ENCODE results near the gene DIO3. TPM values are rescaled to one million over a fixed set of nuclear protein-coding genes. Genes with fewer than 3 reads are reported as not detected.

Gene DIO3
- total RNA-seq, 2 donors from 2014 or later: 1.3 to 2.0 TPM

- Histone ChIP-seq H3K27me3 (no peaks in the 10 kb centered on the region), H3K4me1 (no peaks in the 10 kb centered on the region), H3K36me3 (replicated peaks in 1 of 2; ENCODE audit: insufficient read depth in 1 of 2, low read depth in 2 of 2) (no peaks in the 10 kb centered on the region), H3K4me3 (no peak overlapping the region), H3K9me3 (no peaks in the 10 kb centered on the region), H3K27ac (no peak overlapping the region)
- TF ChIP-seq CTCF (IDR thresholded peaks at IDR 0.05) (no peak), POLR2A (IDR thresholded peaks at IDR 0.05) (no peak)
- DNase-seq (no peak), ATAC-seq (no peak)
- intact Hi-C loops (cut with DNase I): no loop called here
- WGBS, 2 donors: 51 to 71% methylated on average over 3 of the region's 3 CpGs
These were observed 28.3 kb downstream of the DIO3 start for GRCh38 chr14:101589486-101590015.

DNA sequence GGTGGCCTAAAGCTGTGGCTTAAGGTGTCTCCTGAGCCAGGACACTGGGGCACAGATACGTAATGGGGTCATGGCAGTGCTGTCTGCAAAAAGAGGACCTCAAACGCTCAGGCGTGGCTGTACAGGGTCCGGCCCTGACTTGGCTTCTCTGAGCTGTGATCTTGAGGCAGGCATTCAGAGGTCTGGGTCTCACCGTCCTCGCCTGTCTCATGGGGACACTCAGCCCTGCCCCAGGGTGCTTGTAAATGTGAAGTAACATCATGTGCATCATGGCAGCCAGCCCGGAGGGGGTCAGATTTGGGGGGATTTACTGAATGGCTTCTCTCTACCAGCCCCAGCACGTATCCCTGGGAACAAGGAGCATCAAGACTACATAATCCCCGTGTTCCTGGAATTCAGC is 28.8 kb downstream of the DIO3 start:
- no peaks in the 10 kb centered on the region for H3K27me3 ChIP-seq
- ATAC-seq: no peak

GRCh38 chr14:101590616-101591015 is 29.3 kb downstream of the DIO3 start:
- intact Hi-C loops (cut with DNase I): no loop called here
- no peaks in the 10 kb centered on the region for H3K4me1 ChIP-seq
- ATAC-seq (no peak), DNase-seq (no peak)
- 80 to 92% methylated on average over 14 of the region's 14 CpGs for WGBS, 2 donors
- H3K27me3 ChIP-seq: no peaks in the 10 kb centered on the region
- no peak overlapping the region for H3K4me3 ChIP-seq
- no peaks in the 10 kb centered on the region for H3K36me3 ChIP-seq (replicated peaks in 1 of 2; ENCODE audit: insufficient read depth in 1 of 2, low read depth in 2 of 2)
- H3K27ac ChIP-seq: no peak overlapping the region
- no peak for TF ChIP-seq POLR2A (IDR thresholded peaks at IDR 0.05)
- TF ChIP-seq CTCF (IDR thresholded peaks at IDR 0.05): no peak
- H3K9me3 ChIP-seq: no peaks in the 10 kb centered on the region

More for the DNA sequence above, 28.8 kb downstream of the DIO3 start:
- no peaks in the 10 kb centered on the region for H3K36me3 ChIP-seq (replicated peaks in 1 of 2; ENCODE audit: insufficient read depth in 1 of 2, low read depth in 2 of 2)
- H3K27ac ChIP-seq: no peak overlapping the region
- no peak for DNase-seq
- H3K9me3 ChIP-seq: no peaks in the 10 kb centered on the region
- no peak for TF ChIP-seq CTCF (IDR thresholded peaks at IDR 0.05)
- TF ChIP-seq POLR2A (IDR thresholded peaks at IDR 0.05): no peak
- 69 to 88% methylated on average over 8 to 9 of the region's 9 CpGs for WGBS, 2 donors
- H3K4me1 ChIP-seq: no peaks in the 10 kb centered on the region
- H3K4me3 ChIP-seq: no peak overlapping the region
- intact Hi-C loops (cut with DNase I): no loop called here

GRCh38 chr14:101591121-101591520 is 29.8 kb downstream of the DIO3 start:
- peak in 1 of 4 donors; percentile 16 for DNase-seq
- intact Hi-C loops (cut with DNase I): no loop called here
- Histone ChIP-seq H3K4me1 (no peaks in the 10 kb centered on the region), H3K27ac (no peak overlapping the region), H3K36me3 (replicated peaks in 1 of 2; ENCODE audit: insufficient read depth in 1 of 2, low read depth in 2 of 2) (no peaks in the 10 kb centered on the region), H3K9me3 (no peaks in the 10 kb centered on the region), H3K4me3 (no peak overlapping the region), H3K27me3 (no peaks in the 10 kb centered on the region)
- TF ChIP-seq POLR2A (IDR thresholded peaks at IDR 0.05): no peak
- TF ChIP-seq CTCF (IDR thresholded peaks at IDR 0.05): no peak
- no peak for ATAC-seq
- 69% methylated on average over 5 of the region's 5 CpGs; no CpG with 5 or more reads in 1 of the 2 donors for WGBS, 2 donors

GRCh38 chr14:101591582-101591981 is 30.3 kb downstream of the DIO3 start:
- TF ChIP-seq POLR2A (IDR thresholded peaks at IDR 0.05) (no peak), CTCF (IDR thresholded peaks at IDR 0.05) (no peak)
- Histone ChIP-seq H3K4me1 (no peaks in the 10 kb centered on the region), H3K4me3 (no peak overlapping the region), H3K27me3 (no peaks in the 10 kb centered on the region), H3K36me3 (replicated peaks in 1 of 2; ENCODE audit: insufficient read depth in 1 of 2, low read depth in 2 of 2) (no peaks in the 10 kb centered on the region), H3K27ac (no peak overlapping the region), H3K9me3 (no peaks in the 10 kb centered on the region)
- DNase-seq (no peak), ATAC-seq (no peak)
- intact Hi-C loops (cut with DNase I): no loop called here
- WGBS, 2 donors: 83 to 88% methylated on average over 5 of the region's 5 CpGs
